Measurements from ENCODE around the gene RDH13. TPM values are rescaled to one million over a fixed set of nuclear protein-coding genes. Genes with fewer than 3 reads are reported as not detected.

Gene RDH13
- total RNA-seq, 4 donors from 2014 or later = 6.3 to 25.7 (median 12.7) TPM

DNA sequence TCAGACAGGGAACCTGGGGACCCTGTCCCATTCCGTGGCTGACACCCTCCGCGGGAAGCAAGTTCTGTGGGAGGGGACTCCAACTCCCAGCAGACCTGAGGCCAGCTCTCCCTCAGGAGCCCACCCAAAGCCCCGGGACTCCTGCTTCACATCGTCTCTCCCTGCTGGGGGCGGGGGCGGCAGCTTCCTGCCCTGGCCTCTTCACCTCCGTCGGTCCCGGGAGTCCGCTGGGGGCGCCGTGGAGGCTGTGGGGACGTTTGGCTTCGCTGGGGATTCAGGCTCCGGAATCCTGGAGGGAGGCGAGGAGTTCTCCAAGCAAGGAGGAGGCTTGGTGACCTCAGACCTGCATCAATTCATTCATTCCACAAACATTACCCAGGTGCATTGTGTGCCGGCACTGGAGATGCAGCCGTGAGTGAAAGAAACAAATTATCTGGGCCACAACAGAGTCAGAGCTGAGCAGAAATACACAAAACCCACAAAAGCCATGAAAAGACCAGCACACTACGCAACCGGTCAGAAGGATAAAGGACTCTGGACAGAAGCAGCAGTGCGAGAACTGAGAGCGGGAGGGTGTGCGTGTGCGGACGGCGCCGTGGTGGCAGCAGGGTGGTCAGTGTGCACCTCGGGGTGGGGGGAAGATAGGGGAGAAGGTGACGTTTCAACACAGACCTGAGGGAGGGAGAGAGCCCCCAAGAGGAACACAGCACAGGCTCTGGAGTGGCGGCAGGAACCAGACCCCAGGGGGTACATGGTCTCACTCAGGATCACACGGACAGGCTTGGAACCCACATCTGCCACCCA is 31.7 kb upstream of the RDH13 start:
- peaks cover 4 to 76% (median 28%) of the 10 kb centered on the region in 3 donors for H3K36me3 ChIP-seq
- TF ChIP-seq EP300 (IDR thresholded peaks at IDR 0.05) = no peak
- no peak overlapping the region for H3K4me3 ChIP-seq
- no peak overlapping the region for H3K27ac ChIP-seq
- WGBS, 2 donors = 77 to 82% methylated on average over 26 to 32 of the region's 32 CpGs
- H3K9me3 ChIP-seq = no peaks in the 10 kb centered on the region
- DNase-seq (ENCODE audit: low spot score in 2 of 2) = no peak
- peaks cover 0 to 10% (median 3%) of the 10 kb centered on the region in 4 donors for H3K4me1 ChIP-seq
- H3K27me3 ChIP-seq = no peaks in the 10 kb centered on the region

DNA sequence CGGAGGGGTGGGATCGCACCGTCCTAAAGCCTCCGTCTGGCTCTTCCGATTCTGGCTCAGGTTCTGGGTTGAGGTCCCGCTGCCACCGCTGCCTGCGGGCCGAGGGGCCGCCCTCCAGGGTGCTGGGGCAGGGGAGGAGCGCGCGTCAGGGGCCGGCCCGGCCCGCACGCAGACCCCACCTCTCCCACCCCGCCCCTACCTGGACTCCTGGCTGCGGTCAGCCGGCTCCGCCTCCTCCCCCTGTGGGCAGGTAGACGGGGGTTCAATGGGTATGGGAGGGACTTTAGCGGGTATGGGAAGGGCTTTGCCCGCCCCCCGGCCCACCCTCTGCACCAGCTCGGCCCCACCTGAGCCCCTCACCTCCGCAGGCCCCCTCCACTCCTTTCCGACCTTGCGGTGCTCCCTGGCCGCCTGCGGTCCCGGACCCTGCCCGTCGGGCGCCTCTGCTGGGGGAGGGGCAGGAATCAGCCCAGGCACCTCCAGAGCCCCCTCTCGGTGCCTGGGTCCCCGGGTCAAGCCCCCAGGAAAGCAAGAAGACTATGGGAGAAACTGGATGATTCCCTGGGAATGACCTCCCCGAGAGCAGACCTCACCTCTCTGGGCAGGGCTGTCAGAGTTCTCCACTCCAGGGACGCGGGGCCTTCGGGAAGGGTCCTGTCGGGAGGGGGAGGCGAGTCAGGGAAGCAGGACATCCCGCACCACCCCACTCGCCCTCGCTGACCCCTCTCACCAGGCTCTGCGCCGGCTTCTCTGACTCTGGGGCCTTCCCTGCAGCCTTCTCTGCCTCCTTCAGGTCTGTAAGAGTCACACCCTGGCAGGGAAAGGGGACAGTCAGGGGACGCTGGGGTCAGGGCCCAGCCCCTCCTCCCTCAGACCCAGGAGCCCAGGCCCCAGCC is 29.7 kb upstream of the RDH13 start:
- H3K9me3 ChIP-seq = no peaks in the 10 kb centered on the region
- peaks cover 0 to 13% (median 3%) of the 10 kb centered on the region in 4 donors for H3K4me1 ChIP-seq
- H3K4me3 ChIP-seq = no peak overlapping the region
- H3K27me3 ChIP-seq = peaks cover 0 to 6% of the 10 kb centered on the region in 2 donors
- DNase-seq (ENCODE audit: low spot score in 2 of 2) = no peak
- H3K36me3 ChIP-seq = peaks cover 4 to 64% (median 28%) of the 10 kb centered on the region in 3 donors
- H3K27ac ChIP-seq = no peak overlapping the region
- 85 to 91% methylated on average over 29 to 40 of the region's 49 CpGs for WGBS, 2 donors
- TF ChIP-seq, protein P1, sequence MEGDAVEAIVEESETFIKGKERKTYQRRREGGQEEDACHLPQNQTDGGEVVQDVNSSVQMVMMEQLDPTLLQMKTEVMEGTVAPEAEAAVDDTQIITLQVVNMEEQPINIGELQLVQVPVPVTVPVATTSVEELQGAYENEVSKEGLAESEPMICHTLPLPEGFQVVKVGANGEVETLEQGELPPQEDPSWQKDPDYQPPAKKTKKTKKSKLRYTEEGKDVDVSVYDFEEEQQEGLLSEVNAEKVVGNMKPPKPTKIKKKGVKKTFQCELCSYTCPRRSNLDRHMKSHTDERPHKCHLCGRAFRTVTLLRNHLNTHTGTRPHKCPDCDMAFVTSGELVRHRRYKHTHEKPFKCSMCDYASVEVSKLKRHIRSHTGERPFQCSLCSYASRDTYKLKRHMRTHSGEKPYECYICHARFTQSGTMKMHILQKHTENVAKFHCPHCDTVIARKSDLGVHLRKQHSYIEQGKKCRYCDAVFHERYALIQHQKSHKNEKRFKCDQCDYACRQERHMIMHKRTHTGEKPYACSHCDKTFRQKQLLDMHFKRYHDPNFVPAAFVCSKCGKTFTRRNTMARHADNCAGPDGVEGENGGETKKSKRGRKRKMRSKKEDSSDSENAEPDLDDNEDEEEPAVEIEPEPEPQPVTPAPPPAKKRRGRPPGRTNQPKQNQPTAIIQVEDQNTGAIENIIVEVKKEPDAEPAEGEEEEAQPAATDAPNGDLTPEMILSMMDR (IDR thresholded peaks at IDR 0.05) = no peak
- TF ChIP-seq EP300 (IDR thresholded peaks at IDR 0.05) (no peak), POLR2A (IDR thresholded peaks at IDR 0.05) (no peak)

DNA sequence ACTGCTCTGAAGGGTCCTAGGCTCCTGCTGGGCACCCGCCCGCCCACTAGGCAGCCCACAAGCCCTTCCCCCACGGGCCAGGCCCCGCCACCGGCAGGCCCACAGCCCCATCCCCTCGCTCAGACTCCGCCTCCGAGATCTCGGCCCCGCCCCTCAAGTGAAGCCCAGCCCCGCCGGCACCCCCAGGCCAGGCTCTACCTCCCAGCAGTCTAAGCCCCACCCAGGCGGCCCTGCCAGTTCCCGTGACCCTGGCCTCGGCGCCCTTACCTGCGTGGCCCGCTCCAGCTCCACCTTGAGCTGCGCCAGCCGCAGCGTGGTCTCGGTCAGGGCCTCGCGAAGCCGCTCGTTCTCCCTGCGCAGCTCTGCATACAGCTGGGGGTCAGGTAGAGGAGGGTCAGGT is 29.0 kb upstream of the RDH13 start:
- Histone ChIP-seq H3K27ac (no peak overlapping the region), H3K4me1 (peaks cover 0 to 20% (median 6%) of the 10 kb centered on the region in 4 donors), H3K4me3 (no peak overlapping the region), H3K36me3 (peaks cover 4 to 64% (median 28%) of the 10 kb centered on the region in 3 donors), H3K27me3 (peaks cover 0 to 13% of the 10 kb centered on the region in 2 donors), H3K9me3 (no peaks in the 10 kb centered on the region)
- WGBS, 2 donors = 84 to 87% methylated on average over 22 to 25 of the region's 27 CpGs
- TF ChIP-seq, protein P1 (IDR thresholded peaks at IDR 0.05) = no peak
- TF ChIP-seq POLR2A (IDR thresholded peaks at IDR 0.05) = no peak
- TF ChIP-seq EP300 (IDR thresholded peaks at IDR 0.05) = no peak
- DNase-seq (ENCODE audit: low spot score in 2 of 2) = no peak

DNA sequence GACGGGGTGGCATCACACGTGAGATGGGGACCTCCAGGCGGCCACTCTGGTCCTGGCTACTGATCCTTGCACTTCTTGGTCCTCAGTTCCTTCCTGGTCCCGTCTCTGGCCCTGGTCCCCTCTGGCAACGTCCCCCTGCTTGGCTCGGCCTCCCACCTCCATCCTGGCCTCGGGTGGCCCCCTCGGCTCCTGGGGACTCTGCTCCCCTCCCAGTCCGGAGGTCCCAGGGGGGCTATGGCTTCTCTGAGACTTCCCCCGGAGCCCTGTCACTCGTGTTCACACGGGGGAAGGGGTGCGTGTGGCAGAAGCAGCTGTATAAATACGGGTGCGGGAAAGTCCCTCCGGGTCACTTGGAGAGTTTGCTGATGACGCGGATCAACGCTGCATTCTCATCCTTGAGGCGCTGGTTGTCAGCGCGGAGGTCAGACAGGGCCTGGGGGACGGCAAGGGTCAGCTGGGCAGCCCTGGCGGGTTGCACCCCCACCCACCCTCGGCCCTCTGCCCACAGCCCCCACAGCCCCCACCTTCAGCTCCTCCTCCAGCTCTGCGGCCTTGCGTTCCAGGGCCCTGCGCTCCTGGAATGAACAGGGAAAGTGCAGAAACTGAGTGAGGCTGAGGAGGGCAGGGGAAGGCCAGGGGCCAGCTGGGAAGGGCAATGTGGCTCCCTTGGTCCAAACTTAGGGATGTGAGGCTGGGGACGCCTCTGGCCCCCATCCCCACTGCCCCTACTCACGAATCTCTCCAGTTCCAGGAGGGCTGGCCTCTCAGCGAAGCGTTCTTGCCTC is 28.4 kb upstream of the RDH13 start:
- Histone ChIP-seq H3K36me3 (peaks cover 4 to 60% (median 28%) of the 10 kb centered on the region in 3 donors), H3K9me3 (no peaks in the 10 kb centered on the region), H3K27ac (no peak overlapping the region), H3K4me3 (no peak overlapping the region), H3K4me1 (peaks cover 0 to 26% (median 12%) of the 10 kb centered on the region in 4 donors), H3K27me3 (peaks cover 0 to 19% of the 10 kb centered on the region in 2 donors)
- no peak for DNase-seq (ENCODE audit: low spot score in 2 of 2)
- WGBS, 2 donors = 69 to 80% methylated on average over 26 to 31 of the region's 32 CpGs
- TF ChIP-seq POLR2A (IDR thresholded peaks at IDR 0.05) (no peak), EP300 (IDR thresholded peaks at IDR 0.05) (no peak)
- TF ChIP-seq, protein P1 (IDR thresholded peaks at IDR 0.05) = no peak

DNA sequence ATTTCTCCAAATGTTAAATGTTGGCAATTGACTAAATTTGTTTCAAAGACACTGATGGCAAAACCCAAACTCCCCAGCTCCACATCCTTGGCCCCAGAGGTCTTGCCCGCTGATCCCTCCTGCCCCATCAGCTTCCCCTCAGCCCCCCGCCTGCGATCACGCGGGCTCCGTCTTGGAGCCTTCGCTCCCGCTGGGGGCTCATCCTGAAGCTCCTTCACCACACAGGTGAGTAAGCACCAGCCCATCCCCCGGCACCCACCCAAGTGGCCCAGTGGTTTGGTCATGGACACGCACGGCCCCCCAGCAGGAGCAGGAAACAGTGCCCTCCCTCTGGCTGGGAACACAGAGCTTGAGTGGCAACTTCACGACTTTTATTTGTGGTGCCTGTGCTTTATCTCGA is 27.6 kb upstream of the RDH13 start:
- peaks cover 4 to 53% (median 28%) of the 10 kb centered on the region in 3 donors for H3K36me3 ChIP-seq

More for the DNA sequence above, 27.6 kb upstream of the RDH13 start:
- H3K27me3 ChIP-seq = peaks cover 0 to 27% of the 10 kb centered on the region in 2 donors
- no peak for DNase-seq (ENCODE audit: low spot score in 2 of 2)
- TF ChIP-seq, protein P1 (IDR thresholded peaks at IDR 0.05) = no peak
- TF ChIP-seq EP300 (IDR thresholded peaks at IDR 0.05) (no peak), POLR2A (IDR thresholded peaks at IDR 0.05) (no peak)
- H3K9me3 ChIP-seq = no peaks in the 10 kb centered on the region
- H3K4me1 ChIP-seq = peaks cover 0 to 30% (median 13%) of the 10 kb centered on the region in 4 donors
- WGBS, 2 donors = 87 to 88% methylated on average over 13 of the region's 13 CpGs
- no peak overlapping the region for H3K4me3 ChIP-seq
- no peak overlapping the region for H3K27ac ChIP-seq
